Ishikawa (cell line): Measurements from ENCODE around the gene HSPB6.

Experiments used
- EP300 ChIP-seq: IDR thresholded peaks from 2 replicates; pipeline ENCODE4 v1.6.1; 2012; ENCODE audit warnings: borderline replicate concordance
- MAX ChIP-seq: IDR thresholded peaks from 2 replicates; pipeline ENCODE4 v1.6.1; 2012
- RAD21 ChIP-seq: IDR thresholded peaks from 2 replicates; pipeline ENCODE4 v1.6.1; 2012; ENCODE audit warnings: low read depth
- REST ChIP-seq: IDR thresholded peaks from 2 replicates; pipeline ENCODE4 v1.6.1; 2012; ENCODE audit warnings: low read depth, mild to moderate bottlenecking
- TAF1 ChIP-seq: IDR thresholded peaks from 2 replicates; pipeline ENCODE4 v1.6.1; 2012; ENCODE audit warnings: low read depth, mild to moderate bottlenecking

- no peak for TF ChIP-seq MAX
- no peak for TF ChIP-seq EP300
- TF ChIP-seq TAF1, result no peak
- no peak for TF ChIP-seq RAD21
- TF ChIP-seq REST, result no peak
Observed at GRCh38 chr19:35722897-35723296, 33.9 kb downstream of the HSPB6 start.
